Endothelial cell of umbilical vein (primary cell): ENCODE data around the gene EPB42. TPM values are rescaled to one million over a fixed set of nuclear protein-coding genes. Genes with fewer than 3 reads are reported as not detected.

ENCODE experiments used
- BruUV-seq: library from RNA; stranded (reverse); fragments of 400-500 nt; replicated peaks from 2 replicates; lab custom pipeline; 2021; lab: Mats Ljungman, UMichigan
- CTCF ChIA-PET: fragments of 300-600, 350-600 bp; sonication (Branson Sonifier 250); formaldehyde crosslinking; loops from one replicate; lab custom pipeline; 2021; ENCODE audit warnings: antibody characterized with exemption, inconsistent platforms; lab: Charles Lee
- POLR2A ChIA-PET: fragments of 300-600, 350-600 bp; sonication (Branson Sonifier 250); formaldehyde crosslinking; loops from one replicate; lab custom pipeline; 2021; ENCODE audit warnings: antibody characterized with exemption, inconsistent platforms; lab: Charles Lee
- DNase-seq: peaks from one replicate; pipeline ENCODE4 v3.0.0-alpha.2; 2011; ENCODE audit warnings: low read depth, low spot score
- FAIRE-seq: peaks from 2 replicates; lab custom pipeline; 2011; peaks lifted over from hg19 to GRCh38; lab: Jason Lieb, UNC
- H2AFZ ChIP-seq: 2 replicates; pipeline ENCODE4 v1.6.0; 2012; ENCODE audit warnings: low read depth, low read length, control low read depth, inconsistent platforms
- H3K27ac ChIP-seq: 2 replicates; pipeline ENCODE4 v1.5.1; 2011; ENCODE audit warnings: low read depth, mild to moderate bottlenecking, control low read depth, low read length, moderate library complexity; ENCODE audit not compliant: insufficient read depth
- H3K27me3 ChIP-seq, 2 experiments: 2 replicates each; pipeline versions ENCODE4 v1.6.0 to v1.6.1; 2011; ENCODE audit warnings: low read length in 2 of 2, mixed read lengths in 1 of 2; ENCODE audit not compliant: control insufficient read depth in 2 of 2, insufficient read depth in 2 of 2
- H3K36me3 ChIP-seq, 2 experiments: 2 replicates in 1 of 2; 3 replicates in 1 of 2; pipeline ENCODE4 v1.5.1; 2011; ENCODE audit warnings: low read length in 2 of 2, mild to moderate bottlenecking in 1 of 2, moderate library complexity in 1 of 2; ENCODE audit not compliant: control insufficient read depth in 2 of 2, insufficient read depth in 2 of 2; ENCODE audit errors: extremely low read depth in 1 of 2
- H3K4me1 ChIP-seq: 3 replicates; pipeline ENCODE4 v1.5.1; 2011; ENCODE audit warnings: mild to moderate bottlenecking, low read length; ENCODE audit not compliant: control insufficient read depth, insufficient read depth; ENCODE audit errors: extremely low read depth
- H3K4me2 ChIP-seq: 2 replicates; pipeline ENCODE4 v1.6.1; 2011; ENCODE audit warnings: low read length, control low read depth, mixed read lengths; ENCODE audit not compliant: insufficient read depth
- H3K4me3 ChIP-seq, 3 experiments: fragments of 200-600 bp in 1 of 3; sonication (generic), shearing (Covaris generic) in 1 of 3; replicated peaks in 1 of 3; 2 replicates each; pipeline ENCODE4 v1.5.1; 2011 to 2016; ENCODE audit warnings: control low read depth in 3 of 3, low read length in 3 of 3, mild to moderate bottlenecking in 2 of 3, inconsistent platforms in 1 of 3, low read depth in 1 of 3, moderate library complexity in 1 of 3; ENCODE audit not compliant: insufficient read depth in 1 of 3
- H3K79me2 ChIP-seq: 2 replicates; pipeline ENCODE4 v1.6.0; 2012; ENCODE audit warnings: low read length, inconsistent platforms; ENCODE audit not compliant: control insufficient read depth, insufficient read depth
- H3K9ac ChIP-seq: replicated peaks from 2 replicates; pipeline ENCODE3; 2011; ENCODE audit warnings: low read length, control low read depth; ENCODE audit not compliant: insufficient read depth; ENCODE audit errors: extremely low read depth
- H3K9me1 ChIP-seq: replicated peaks from 3 replicates; pipeline ENCODE4 v1.6.0; 2011; ENCODE audit warnings: mild to moderate bottlenecking, low read length; ENCODE audit not compliant: control insufficient read depth, insufficient read depth; ENCODE audit errors: extremely low read depth
- H3K9me3 ChIP-seq: replicated peaks from 2 replicates; pipeline ENCODE4 v1.5.1; 2012; ENCODE audit warnings: low read length, inconsistent platforms; ENCODE audit not compliant: control insufficient read depth, insufficient read depth
- H4K20me1 ChIP-seq: replicated peaks from 2 replicates; pipeline ENCODE3; 2011; ENCODE audit warnings: mild to moderate bottlenecking, low read length; ENCODE audit not compliant: control insufficient read depth, insufficient read depth; ENCODE audit errors: extremely low read depth
- CTCF ChIP-seq, 2 donors: IDR thresholded peaks; 1 replicate in 1 of 2; 2 replicates in 1 of 2; pipeline ENCODE4 v1.5.1; 2011; ENCODE audit warnings: low read length in 2 of 2, mild to moderate bottlenecking in 2 of 2, moderate library complexity in 2 of 2, control low read depth in 1 of 2, inconsistent platforms in 1 of 2, low read depth in 1 of 2; ENCODE audit not compliant: insufficient read depth in 1 of 2; ENCODE audit errors: extremely low read depth in 1 of 2
- EZH2 ChIP-seq: IDR thresholded peaks from 2 replicates; pipeline ENCODE4 v1.6.1; 2012; ENCODE audit warnings: borderline replicate concordance, low read depth, mild to moderate bottlenecking, moderate library complexity, low read length, inconsistent platforms; ENCODE audit not compliant: severe bottlenecking
- FOS ChIP-seq: IDR thresholded peaks from 2 replicates; pipeline ENCODE4 v1.6.1; 2011; ENCODE audit warnings: mild to moderate bottlenecking, low read length, moderate library complexity, borderline replicate concordance; ENCODE audit not compliant: insufficient read depth
- GATA2 ChIP-seq: IDR thresholded peaks from 2 replicates; pipeline ENCODE4 v1.7.0; 2011; ENCODE audit warnings: low read depth, mild to moderate bottlenecking, moderate library complexity, mixed read lengths, low read length; ENCODE audit not compliant: insufficient read length, insufficient read depth
- JUN ChIP-seq: IDR thresholded peaks from 2 replicates; pipeline ENCODE4 v1.6.1; 2011; ENCODE audit warnings: borderline replicate concordance, low read depth; ENCODE audit not compliant: insufficient read length, insufficient read depth
- MAX ChIP-seq: IDR thresholded peaks from 2 replicates; pipeline ENCODE4 v1.6.1; 2011; ENCODE audit not compliant: insufficient read depth, insufficient read length
- MYC ChIP-seq: IDR thresholded peaks from one replicate; pipeline ENCODE4 v1.6.1; 2011; ENCODE audit warnings: mild to moderate bottlenecking, low read depth, low read length
- POLR2A ChIP-seq: IDR thresholded peaks from 2 replicates; pipeline ENCODE4 v1.6.1; 2012; ENCODE audit warnings: low read depth, mild to moderate bottlenecking, control low read depth, low read length
- POLR2AphosphoS5 ChIP-seq: IDR thresholded peaks from 2 replicates; pipeline ENCODE4 v1.6.1; 2012; ENCODE audit warnings: low read depth, mild to moderate bottlenecking, control low read depth, low read length, moderate library complexity; ENCODE audit not compliant: insufficient read depth
- dilution Hi-C: fragments of 300-500 bp; cut with MboI; formaldehyde crosslinking; loops from one replicate; pipeline ENCODE4 v1.15.0; 2019; ENCODE audit warnings: low sequenced_read_pairs; ENCODE audit not compliant: extremely low pct_ligation_motif_present
- intact Hi-C: fragments of 100-400 bp; cut with micrococcal nuclease; formaldehyde crosslinking; loops from one replicate; pipeline ENCODE4 v1.10.0; 2022
- polyA plus RNA-seq, 4 experiments: library from polyadenylated mRNA; depleted of rRNA in 3 of 4; stranded (reverse) in 3 of 4; unstranded in 1 of 4; fragments of >200 nt; gene quantifications; 2 replicates each; pipeline versions ENCODE4 v1.2.1 to v1.2.3, GENCODE V29; 2011 to 2012; ENCODE audit warnings: missing spikeins in 1 of 4
- total RNA-seq: library from RNA; stranded (reverse); gene quantifications from 2 replicates; pipeline ENCODE4 v1.2.3, GENCODE V29; 2021

Gene EPB42
- total and polyA plus RNA-seq, 2 donors (not counting 3 experiments of a cell fraction or from before 2014, with no cell fraction given): not detected

- dilution Hi-C loops: no loop called here
- Histone ChIP-seq H3K36me3 (no peaks in the 10 kb centered on the region), H4K20me1 (no peaks in the 10 kb centered on the region), H3K4me3 (peak overlapping the region; percentile 32 to 76 (median 57)), H3K27ac (peak overlapping the region; percentile 0), H3K4me1 (peaks cover 23% of the 10 kb centered on the region), H3K9me1 (no peaks in the 10 kb centered on the region), H2AFZ (peak overlapping the region; percentile 40), H3K4me2 (peak overlapping the region; percentile 87), H3K9ac (peak overlapping the region; percentile 11), H3K9me3 (no peaks in the 10 kb centered on the region), H3K27me3 (no peaks in the 10 kb centered on the region), H3K79me2 (peaks cover 3% of the 10 kb centered on the region)
- FAIRE-seq (no peak), DNase-seq (no peak)
- TF ChIP-seq CTCF (IDR thresholded peaks at IDR 0.05; ENCODE audit: extremely low read depth in 1 of 2, insufficient read depth in 1 of 2, low read depth in 1 of 2, low read length in 2 of 2) (no peak), GATA2 (no peak), FOS (no peak), POLR2AphosphoS5 (no peak), JUN (no peak), POLR2A (no peak), MAX (no peak), EZH2 (no peak), MYC (no peak)
- ChIA-PET CTCF (interaction anchor here (0.7 to 2.8 kb wide), 3 partner anchors 18 to 100 kb away, joined by 3 to 38 read pairs (median 26); no protein-coding TSS in a partner anchor), POLR2A (no interaction called here)
- intact Hi-C loops: loop anchor here (5.0 kb wide), 1 partner anchor 79 kb away; the partner anchor contains the start of gene UBR1
- BruUV-seq: no TSS peak
These were observed 34.8 kb downstream of the EPB42 start for GRCh38 chr15:43186003-43186353.
